Ramos (cell line): ENCODE measurements around the gene PPME1.

ENCODE experiments used
- in situ Hi-C: fragments of 300-500 bp; cut with MboI; formaldehyde crosslinking; loops from one replicate; pipeline ENCODE4 v1.14.3; 2022; ENCODE audit warnings: low sequenced_read_pairs; ENCODE audit not compliant: unreplicated experiment

The PPME1 gene

GRCh38 chr11:74154620-74155281 lies 16.3 kb upstream of the PPME1 start:
- in situ Hi-C loops: no loop called here

DNA sequence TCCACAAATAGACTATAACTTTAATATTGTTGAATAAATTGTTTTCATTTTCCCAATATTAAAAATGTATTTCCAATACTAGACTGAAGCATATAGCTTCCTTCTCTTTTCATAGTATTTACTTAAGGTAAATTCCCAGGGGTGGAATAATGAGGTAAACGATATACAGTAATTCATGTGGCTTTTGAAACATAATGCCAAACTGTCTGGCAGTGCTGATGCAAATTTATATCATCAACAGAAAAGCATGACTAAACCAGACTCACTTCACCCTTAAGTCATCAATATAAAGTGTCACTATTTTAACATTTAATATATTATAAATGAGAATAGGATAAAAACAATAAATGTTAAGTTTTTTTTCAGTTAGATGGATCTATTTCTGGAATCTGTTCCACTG lies 13.9 kb upstream of the PPME1 start:
- in situ Hi-C loops: no loop called here

DNA sequence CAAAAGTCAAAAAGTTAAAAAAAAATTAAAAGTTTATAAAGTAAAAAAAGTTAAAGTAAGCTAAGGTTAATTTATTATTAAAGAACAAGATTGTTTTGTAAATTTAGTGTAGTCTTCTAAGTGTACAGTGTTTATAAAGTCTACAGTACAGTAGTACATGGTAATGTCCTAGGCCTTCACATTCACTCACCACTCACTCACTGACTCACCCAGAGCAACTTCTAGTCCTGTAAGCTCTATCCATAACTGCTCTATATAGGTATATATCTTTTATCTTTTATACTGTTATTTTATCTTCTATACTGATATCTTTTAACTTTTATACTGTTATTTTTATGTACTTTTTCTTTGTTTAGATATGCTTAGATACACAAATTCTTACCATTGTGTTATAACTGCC lies 11.4 kb upstream of the PPME1 start:
- in situ Hi-C loops: no loop called here

- in situ Hi-C loops: no loop called here
These were observed 8.2 kb upstream of the PPME1 start for GRCh38 chr11:74162681-74163467.

DNA sequence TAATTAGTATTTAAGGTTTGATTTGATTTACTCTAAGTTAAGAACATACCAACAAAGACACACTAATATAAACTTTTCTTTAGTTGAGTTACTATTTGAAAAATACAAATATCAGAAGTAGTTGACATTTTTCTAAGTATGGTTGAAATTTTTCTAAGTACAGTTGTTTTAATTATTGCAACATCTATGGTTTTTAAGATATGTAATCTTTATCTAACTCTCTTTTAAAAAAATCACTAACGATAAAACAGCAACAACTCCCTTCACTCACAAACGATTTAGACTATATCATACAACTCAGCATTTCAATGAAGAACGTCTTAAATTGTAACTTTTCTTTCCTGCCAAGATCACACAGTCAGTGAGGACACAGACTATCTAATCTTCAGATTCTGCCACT lies 2.3 kb upstream of the PPME1 start:
- in situ Hi-C loops: no loop called here

DNA sequence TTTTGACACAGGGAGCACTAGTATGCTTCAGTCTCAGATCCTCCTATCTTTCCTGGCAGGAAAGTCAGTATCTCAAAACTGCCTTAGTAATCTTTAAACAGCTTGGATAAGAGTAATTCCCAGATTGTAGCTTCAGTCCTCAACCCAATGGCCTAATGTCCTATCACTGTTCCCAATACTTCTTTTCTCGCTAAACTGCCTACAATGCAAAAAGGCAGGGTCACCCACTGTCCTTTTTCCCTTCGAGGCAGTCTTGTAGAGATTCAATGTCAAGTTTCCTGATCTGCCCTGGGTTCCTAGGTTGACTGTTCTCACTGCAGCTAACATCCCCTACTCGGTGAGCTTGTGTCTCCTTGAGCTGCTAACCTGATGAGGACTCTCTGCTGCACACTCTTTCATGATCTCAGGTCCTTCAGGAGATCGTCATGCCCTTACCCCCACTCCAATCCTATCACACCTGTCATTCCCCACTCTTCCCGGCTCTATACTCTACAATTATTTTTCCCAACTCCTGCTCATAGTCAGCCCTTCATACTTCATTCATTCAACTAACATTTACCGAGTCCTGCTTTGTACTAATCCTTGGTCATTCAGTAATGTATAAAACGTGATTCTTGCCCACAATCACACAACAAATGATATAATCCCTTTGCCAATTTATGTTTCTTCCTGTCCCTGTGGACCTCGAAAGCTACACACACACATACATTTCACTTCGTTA lies 1.2 kb upstream of the PPME1 start:
- in situ Hi-C loops: no loop called here

DNA sequence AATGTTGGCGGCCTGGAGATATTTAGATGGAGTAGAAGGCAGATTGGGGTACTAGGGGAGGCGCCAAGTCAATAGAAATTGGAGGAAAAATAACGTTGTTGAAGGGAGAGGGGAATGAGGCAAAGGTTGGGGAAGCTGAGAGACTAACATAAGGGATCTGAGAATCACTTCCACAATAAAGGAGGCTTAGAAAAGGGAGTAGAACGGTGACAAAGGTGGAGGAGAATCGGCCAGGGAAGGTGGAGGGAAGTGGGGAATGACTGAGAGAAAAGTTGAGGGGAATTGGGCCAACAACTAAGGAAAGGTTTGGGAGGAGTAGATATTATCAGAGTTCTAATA lies 510 bp downstream of the PPME1 start:
- in situ Hi-C loops: no loop called here

GRCh38 chr11:74171997-74172396 lies 908 bp downstream of the PPME1 start:
- in situ Hi-C loops: no loop called here

GRCh38 chr11:74175920-74176319 lies 4.8 kb downstream of the PPME1 start:
- in situ Hi-C loops: no loop called here

DNA sequence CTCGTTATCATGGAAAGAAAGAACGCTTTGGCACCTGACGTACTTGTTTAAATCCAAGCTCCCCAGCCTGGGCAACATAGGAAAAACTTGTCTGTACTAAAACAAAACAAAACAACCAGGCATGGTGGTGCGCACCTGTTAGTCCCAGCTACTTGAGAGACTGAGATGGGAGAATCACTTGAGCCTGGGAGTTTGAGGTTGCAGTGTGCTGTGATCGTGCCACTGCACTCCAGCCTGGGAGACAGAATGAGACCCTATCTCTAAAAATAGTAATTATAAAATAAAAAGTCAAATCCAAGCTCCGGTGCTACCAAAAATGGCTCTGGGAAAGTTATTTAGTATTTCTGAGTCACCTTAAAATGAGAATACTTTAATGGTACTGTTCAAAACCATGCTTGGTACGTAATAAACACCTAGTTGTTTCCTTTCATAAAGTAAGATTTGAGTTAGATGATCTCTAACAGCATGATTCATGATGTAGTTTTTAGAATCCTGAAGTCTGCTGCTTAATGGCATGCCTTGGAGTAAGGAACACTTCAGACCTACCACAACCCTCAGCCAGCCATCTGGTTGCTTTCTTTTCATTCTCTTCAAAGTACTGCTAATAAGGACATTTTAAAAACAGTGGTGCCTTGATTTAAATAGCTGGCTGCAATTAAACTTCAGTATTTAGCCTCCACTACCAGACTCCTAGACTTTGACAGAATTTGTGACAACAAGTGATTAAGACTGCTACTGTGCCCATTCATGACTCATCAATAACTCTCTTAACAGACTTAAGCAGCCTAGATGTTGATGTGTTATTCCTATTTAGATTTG lies 8.4 kb downstream of the PPME1 start:
- in situ Hi-C loops: no loop called here

GRCh38 chr11:74182635-74183034 lies 11.5 kb downstream of the PPME1 start:
- in situ Hi-C loops: no loop called here

GRCh38 chr11:74185285-74185684 lies 14.2 kb downstream of the PPME1 start:
- in situ Hi-C loops: no loop called here

DNA sequence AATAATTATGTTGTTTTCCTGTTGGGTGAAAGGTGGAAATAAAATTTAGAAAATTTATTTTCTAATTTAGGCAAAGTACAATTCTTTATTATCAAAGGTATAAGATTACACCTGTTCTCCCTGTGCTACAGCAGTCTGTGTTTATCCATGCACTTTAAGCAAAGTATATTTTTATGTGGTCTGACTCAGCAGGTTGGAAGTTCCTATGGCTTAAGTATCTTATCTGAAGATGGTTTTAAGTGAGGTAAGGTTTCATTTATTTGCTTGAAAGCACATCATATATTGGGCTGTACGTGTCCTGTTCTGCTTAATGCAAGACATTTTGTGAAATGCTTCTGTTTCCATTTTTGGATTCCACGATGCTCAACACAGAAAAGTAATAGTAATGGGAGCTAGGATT lies 14.6 kb downstream of the PPME1 start:
- in situ Hi-C loops: no loop called here

DNA sequence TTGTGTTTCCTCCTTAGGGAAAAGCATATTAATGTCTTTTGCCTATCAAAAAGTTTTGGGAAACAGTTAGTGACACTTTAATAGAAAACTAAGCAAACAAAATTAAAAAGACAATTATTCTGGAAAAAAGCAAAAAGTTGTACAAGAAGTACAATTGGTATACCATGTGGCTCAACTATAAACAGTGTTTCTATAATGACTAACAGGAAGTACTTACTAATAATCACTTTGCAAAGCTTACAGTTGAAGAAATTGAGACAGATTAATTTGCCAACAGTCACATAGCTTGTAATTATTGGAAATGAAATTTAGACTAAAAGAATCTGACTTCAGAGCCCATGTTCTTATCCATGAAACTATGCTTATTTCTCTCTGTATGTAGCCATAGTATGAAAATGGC lies 24.7 kb downstream of the PPME1 start:
- in situ Hi-C loops: no loop called here

DNA sequence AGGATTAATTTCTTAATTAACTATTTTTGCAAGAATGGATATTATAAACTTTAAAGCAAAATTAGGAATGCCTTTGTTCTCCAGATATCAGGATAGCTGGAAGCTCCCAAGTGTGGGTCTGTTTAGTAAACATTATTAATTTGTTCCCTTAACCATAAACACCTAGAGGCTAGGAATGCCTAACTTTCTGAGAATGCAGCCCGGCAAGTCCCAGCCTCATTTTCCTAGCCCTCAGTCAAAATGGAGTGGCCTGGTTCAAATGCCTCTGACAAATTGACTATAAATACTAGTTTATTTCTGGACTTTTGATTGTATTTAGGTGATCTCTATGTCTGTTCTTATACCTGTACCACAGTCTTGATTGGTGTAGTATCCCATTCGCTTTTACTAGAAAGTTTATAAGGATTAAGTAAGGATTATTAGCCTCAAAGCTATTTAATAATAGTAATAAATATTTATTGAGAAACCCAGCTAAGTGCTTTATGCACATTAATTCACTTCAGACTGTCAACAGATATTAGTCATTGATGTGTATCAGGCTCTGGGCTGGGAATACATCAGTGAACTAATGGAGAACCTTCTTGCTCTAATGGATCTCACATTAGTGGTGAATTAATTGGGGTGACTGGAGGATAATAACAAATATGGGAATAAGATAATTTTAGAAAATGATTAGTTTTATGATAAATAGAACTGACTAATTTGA lies 25.8 kb downstream of the PPME1 start:
- in situ Hi-C loops: no loop called here

DNA sequence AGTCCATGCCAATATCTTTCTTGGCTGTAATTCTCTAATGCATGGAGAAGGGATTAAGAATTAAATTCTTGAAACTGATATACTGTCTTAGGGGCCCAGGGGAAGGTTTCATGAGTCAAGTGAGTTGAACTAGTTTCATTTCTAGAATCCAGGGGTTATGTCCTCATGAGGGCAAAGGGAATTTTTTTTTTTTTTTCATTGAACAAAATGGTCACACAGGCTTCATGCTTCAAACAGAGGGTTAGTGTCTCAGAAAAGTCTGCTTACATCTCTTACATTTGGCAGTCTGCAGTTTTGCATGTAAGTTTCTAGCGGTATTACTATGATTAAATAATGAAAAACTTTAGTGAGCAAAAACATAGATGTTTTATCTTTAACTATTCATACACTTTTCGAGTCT lies 32.9 kb downstream of the PPME1 start:
- in situ Hi-C loops: no loop called here

- in situ Hi-C loops: no loop called here
These were observed 33.6 kb downstream of the PPME1 start for GRCh38 chr11:74204701-74205100.

- in situ Hi-C loops: no loop called here
These were observed 34.1 kb downstream of the PPME1 start for GRCh38 chr11:74205181-74205580.

GRCh38 chr11:74206746-74207145 lies 35.7 kb downstream of the PPME1 start:
- in situ Hi-C loops: no loop called here

DNA sequence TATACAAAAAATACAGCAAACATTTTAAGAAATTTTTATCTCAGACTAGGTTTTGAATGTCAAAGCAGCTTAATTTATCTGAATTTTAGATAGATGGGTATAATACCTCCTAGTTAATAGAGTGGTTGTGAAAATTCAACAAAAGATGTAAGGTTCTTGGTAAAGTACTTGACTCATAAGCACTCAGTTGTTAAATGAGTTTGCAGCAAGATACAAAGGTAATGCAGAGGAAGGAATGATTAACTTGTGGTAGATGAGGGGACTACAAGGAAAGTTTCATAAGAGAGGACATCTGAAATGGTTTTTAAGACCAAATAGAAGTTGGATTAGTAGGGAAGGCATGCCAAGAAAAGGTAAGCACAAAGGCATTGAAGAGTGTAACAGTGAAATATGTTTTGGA lies 37.4 kb downstream of the PPME1 start:
- in situ Hi-C loops: no loop called here
